GM18511 (cell line): Measurements from ENCODE around the gene PCCA.
A peak's percentile ranks its signal among the peaks of the same experiment; 100 is the strongest.

Experiments used
- ATAC-seq: cut with Tn5 transposase; IDR thresholded peaks from one replicate; pipeline ENCODE4 v1.9.1; 2021; ENCODE audit warnings: mild to moderate bottlenecking, moderate library complexity; ENCODE audit not compliant: unreplicated experiment

PCCA gene

GRCh38 chr13:100495455-100495854 is 406.6 kb downstream of the PCCA start:
- ATAC-seq = no peak

GRCh38 chr13:100497389-100497788 is 408.5 kb downstream of the PCCA start:
- no peak for ATAC-seq

GRCh38 chr13:100502446-100502845 is 413.6 kb downstream of the PCCA start:
- no peak for ATAC-seq

- ATAC-seq = no peak
Measured at GRCh38 chr13:100503622-100504021, 414.7 kb downstream of the PCCA start.

GRCh38 chr13:100506154-100506553 is 417.3 kb downstream of the PCCA start:
- ATAC-seq = no peak

- ATAC-seq = no peak
Measured at GRCh38 chr13:100506600-100507422, 417.9 kb downstream of the PCCA start.

- ATAC-seq = no peak
Measured at GRCh38 chr13:100508455-100508854, 419.6 kb downstream of the PCCA start.

- ATAC-seq = no peak
Measured at GRCh38 chr13:100508996-100509395, 420.1 kb downstream of the PCCA start.

- no peak for ATAC-seq
Measured at GRCh38 chr13:100510208-100510957, 421.5 kb downstream of the PCCA start.

- no peak for ATAC-seq
Measured at GRCh38 chr13:100511466-100511865, 422.6 kb downstream of the PCCA start.

- ATAC-seq = no peak
Measured at GRCh38 chr13:100512422-100512821, 423.5 kb downstream of the PCCA start.

- no peak for ATAC-seq
Measured at GRCh38 chr13:100513171-100513570, 424.3 kb downstream of the PCCA start.

- ATAC-seq = no peak
Measured at GRCh38 chr13:100513987-100514670, 425.2 kb downstream of the PCCA start.

- peak; percentile 96 for ATAC-seq
Measured at GRCh38 chr13:100514788-100515409, 426.0 kb downstream of the PCCA start.

GRCh38 chr13:100515410-100515800 is 426.5 kb downstream of the PCCA start:
- no peak for ATAC-seq

GRCh38 chr13:100517135-100517534 is 428.2 kb downstream of the PCCA start:
- ATAC-seq = no peak

GRCh38 chr13:100517728-100518127 is 428.8 kb downstream of the PCCA start:
- no peak for ATAC-seq

- no peak for ATAC-seq
Measured at GRCh38 chr13:100518394-100519062, 429.6 kb downstream of the PCCA start.

GRCh38 chr13:100519626-100520025 is 430.7 kb downstream of the PCCA start:
- ATAC-seq = no peak
